H1 (cell line): ENCODE data around the gene KCNMA1. TPM values are rescaled to one million over a fixed set of nuclear protein-coding genes. Genes with fewer than 3 reads are reported as not detected.

Source experiments
- CTCF ChIA-PET: fragments of 300-600 bp; sonication (Branson Sonifier 250); formaldehyde crosslinking; loops from one replicate; lab custom pipeline; 2021; ENCODE audit not compliant: partially characterized antibody; lab: Charles Lee
- POLR2A ChIA-PET: fragments of 300-600 bp; sonication (Branson Sonifier 250); formaldehyde crosslinking; loops from one replicate; lab custom pipeline; 2021; ENCODE audit warnings: inconsistent platforms; ENCODE audit not compliant: partially characterized antibody; lab: Charles Lee
- DNase-seq, 2 experiments: peaks; one replicate each; pipeline versions ENCODE4 v3.0.0 to v3.0.0-alpha.2; 2010 to 2022; ENCODE audit warnings: low spot score in 2 of 2, low read depth in 1 of 2, mixed read lengths in 1 of 2
- FAIRE-seq: peaks from 2 replicates; lab custom pipeline; 2011; peaks lifted over from hg19 to GRCh38; lab: Jason Lieb, UNC
- H2AFZ ChIP-seq: 2 replicates; pipeline ENCODE4 v1.8.1; 2012; ENCODE audit warnings: low read length, inconsistent platforms
- H2AK5ac ChIP-seq: 2 replicates; pipeline ENCODE4 v1.6.1; 2013; ENCODE audit warnings: low read depth, low read length
- H2BK120ac ChIP-seq: replicated peaks from 2 replicates; pipeline ENCODE3; 2013; ENCODE audit warnings: low read depth, low read length, inconsistent platforms
- H2BK12ac ChIP-seq: 2 replicates; pipeline ENCODE4 v1.6.1; 2013; ENCODE audit warnings: low read depth, low read length
- H2BK15ac ChIP-seq: 2 replicates; pipeline ENCODE4 v1.6.1; 2013; ENCODE audit warnings: low read length
- H2BK20ac ChIP-seq: 2 replicates; pipeline ENCODE4 v1.6.1; 2013; ENCODE audit warnings: low read length
- H2BK5ac ChIP-seq: 2 replicates; pipeline ENCODE4 v1.6.1; 2013; ENCODE audit warnings: low read depth, low read length
- H3K14ac ChIP-seq: 2 replicates; pipeline ENCODE4 v1.6.1; 2013; ENCODE audit warnings: inconsistent platforms; ENCODE audit not compliant: insufficient read length
- H3K18ac ChIP-seq: 2 replicates; pipeline ENCODE4 v1.6.1; 2013; ENCODE audit warnings: low read length; ENCODE audit errors: extremely low read depth
- H3K23ac ChIP-seq: 2 replicates; pipeline ENCODE4 v1.6.1; 2013; ENCODE audit warnings: inconsistent platforms; ENCODE audit not compliant: insufficient read length
- H3K23me2 ChIP-seq: 2 replicates; pipeline ENCODE4 v1.6.1; 2013; ENCODE audit warnings: low read depth, low read length
- H3K27ac ChIP-seq: 2 replicates; pipeline ENCODE4 v1.6.1; 2011; ENCODE audit warnings: low read depth, low read length, inconsistent platforms
- H3K27me3 ChIP-seq, 4 experiments: replicated peaks in 1 of 4; 1 replicate in 1 of 4; 2 replicates in 3 of 4; pipeline versions ENCODE4 v1.6.1 to v1.8.1; 2011 to 2013; ENCODE audit warnings: low read length in 3 of 4, mild to moderate bottlenecking in 3 of 4, inconsistent platforms in 2 of 4, mixed read lengths in 2 of 4, moderate library complexity in 1 of 4; ENCODE audit not compliant: control insufficient read depth in 3 of 4, insufficient read depth in 3 of 4; ENCODE audit errors: extremely low read depth in 1 of 4
- H3K36me3 ChIP-seq, 4 experiments: 2 replicates each; pipeline versions ENCODE4 v1.6.1 to v1.8.1; 2011 to 2013; ENCODE audit warnings: mild to moderate bottlenecking in 4 of 4, low read length in 3 of 4, moderate library complexity in 2 of 4, control low read depth in 1 of 4, inconsistent platforms in 1 of 4; ENCODE audit not compliant: insufficient read depth in 4 of 4, control insufficient read depth in 2 of 4
- H3K4ac ChIP-seq: replicated peaks from 2 replicates; pipeline ENCODE3; 2013; ENCODE audit warnings: low read length, low read depth, mixed read lengths, inconsistent platforms; ENCODE audit not compliant: insufficient read length
- H3K4me1 ChIP-seq, 4 experiments: replicated peaks in 1 of 4; 1 replicate in 1 of 4; 2 replicates in 3 of 4; pipeline versions ENCODE4 v1.6.1 to v1.8.1; 2011 to 2013; ENCODE audit warnings: low read length in 3 of 4, inconsistent platforms in 2 of 4, mixed read lengths in 1 of 4; ENCODE audit not compliant: insufficient read depth in 4 of 4, control insufficient read depth in 3 of 4
- H3K4me2 ChIP-seq, 2 experiments: 2 replicates each; pipeline versions ENCODE4 v1.6.1 to v1.8.1; 2011 to 2013; ENCODE audit warnings: low read depth in 2 of 2, low read length in 2 of 2, control low read depth in 1 of 2, inconsistent platforms in 1 of 2, mild to moderate bottlenecking in 1 of 2; ENCODE audit not compliant: insufficient read depth in 1 of 2
- H3K4me3 ChIP-seq, 4 experiments: fragments of 200-600, 300-600 bp in 1 of 4; sonication (generic), shearing (Covaris generic), sonication (Bioruptor Twin) in 1 of 4; 2 replicates each; pipeline versions ENCODE4 v1.5.1 to v1.8.1; 2011 to 2016; ENCODE audit warnings: low read length in 4 of 4, low read depth in 3 of 4, control low read depth in 2 of 4, inconsistent platforms in 2 of 4, mild to moderate bottlenecking in 2 of 4, mixed read lengths in 1 of 4, moderate library complexity in 1 of 4; ENCODE audit not compliant: insufficient read depth in 2 of 4; ENCODE audit errors: extremely low read depth in 1 of 4
- H3K56ac ChIP-seq: replicated peaks from 2 replicates; pipeline ENCODE3; 2013; ENCODE audit warnings: low read depth, mild to moderate bottlenecking, mixed read lengths, low read length, inconsistent platforms; ENCODE audit not compliant: insufficient read length
- H3K79me1 ChIP-seq: 2 replicates; pipeline ENCODE4 v1.6.1; 2013; ENCODE audit warnings: low read depth, low read length, control low read depth
- H3K79me2 ChIP-seq, 2 experiments: 2 replicates each; pipeline versions ENCODE4 v1.6.1 to v1.8.1; 2012 to 2013; ENCODE audit warnings: low read length in 2 of 2, mild to moderate bottlenecking in 2 of 2, inconsistent platforms in 1 of 2; ENCODE audit not compliant: insufficient read depth in 2 of 2, control insufficient read depth in 1 of 2
- H3K9ac ChIP-seq, 4 experiments: replicated peaks in 1 of 4; 1 replicate in 1 of 4; 2 replicates in 3 of 4; pipeline versions ENCODE4 v1.6.1 to v1.8.1; 2011 to 2013; ENCODE audit warnings: low read depth in 3 of 4, low read length in 3 of 4, control low read depth in 2 of 4, mild to moderate bottlenecking in 2 of 4, moderate library complexity in 2 of 4, inconsistent platforms in 1 of 4; ENCODE audit errors: extremely low read depth in 1 of 4
- H3K9me3 ChIP-seq, 2 experiments: 2 replicates each; pipeline versions ENCODE4 v1.6.1 to v1.8.1; 2012 to 2013; ENCODE audit warnings: mild to moderate bottlenecking in 2 of 2, moderate library complexity in 2 of 2, control low read depth in 1 of 2, inconsistent platforms in 1 of 2, low read depth in 1 of 2, low read length in 1 of 2, mixed read lengths in 1 of 2; ENCODE audit not compliant: insufficient read depth in 2 of 2
- H4K20me1 ChIP-seq, 2 experiments: replicated peaks in 1 of 2; 2 replicates each; pipeline versions ENCODE3 to v1.8.1; 2011 to 2013; ENCODE audit warnings: inconsistent platforms in 2 of 2, low read length in 2 of 2, mild to moderate bottlenecking in 1 of 2; ENCODE audit not compliant: insufficient read depth in 2 of 2, control insufficient read depth in 1 of 2
- H4K5ac ChIP-seq: 2 replicates; pipeline ENCODE4 v1.6.1; 2013; ENCODE audit warnings: low read length, low read depth, mixed read lengths, inconsistent platforms; ENCODE audit not compliant: insufficient read length
- H4K8ac ChIP-seq: 2 replicates; pipeline ENCODE4 v1.8.0; 2013; ENCODE audit warnings: mild to moderate bottlenecking, moderate library complexity, low read length, inconsistent platforms; ENCODE audit not compliant: insufficient read depth; ENCODE audit errors: extremely low read depth
- H4K91ac ChIP-seq: replicated peaks from 2 replicates; pipeline ENCODE3; 2013; ENCODE audit warnings: low read length, mixed read lengths, inconsistent platforms; ENCODE audit not compliant: insufficient read length
- RAD21 ChIP-seq, 2 experiments: IDR thresholded peaks in 1 of 2; conservative IDR thresholded peaks in 1 of 2; 2 replicates each; pipeline ENCODE4 v1.6.1; 2011; ENCODE audit warnings: low read depth in 2 of 2, low read length in 2 of 2, improper control_type of control experiment in 1 of 2, inconsistent platforms in 1 of 2, mild to moderate bottlenecking in 1 of 2, moderate library complexity in 1 of 2
- SRF ChIP-seq: IDR thresholded peaks from 2 replicates; pipeline ENCODE4 v1.6.1; 2011; ENCODE audit warnings: mild to moderate bottlenecking, low read depth, low read length, moderate library complexity
- TAF7 ChIP-seq: optimal IDR thresholded peaks from 2 replicates; pipeline ENCODE3; 2011; ENCODE audit warnings: low read depth, mild to moderate bottlenecking, inconsistent platforms, low read length, moderate library complexity, borderline replicate concordance
- WGBS, 2 experiments: shearing (Covaris generic) in 1 of 2; methylation state at CpG; one replicate each; pipeline versions ENCODE4 v1.1.6 to v1.1.7; 2013 to 2015; ENCODE audit warnings: low lambda C conversion rate in 2 of 2, mixed read lengths in 2 of 2, inconsistent platforms in 1 of 2, low coverage in 1 of 2, missing lambda C conversion rate in 1 of 2; ENCODE audit not compliant: insufficient replicate concordance in 2 of 2, insufficient coverage in 1 of 2, insufficient read length in 1 of 2; ENCODE audit errors: extremely low coverage in 1 of 2, missing lambda C conversion rate in 1 of 2; 5-methylcytosine and 5-hydroxymethylcytosine counted together
- polyA plus RNA-seq, 7 experiments: library from polyadenylated mRNA; depleted of rRNA in 3 of 7; stranded (reverse) in 5 of 7; unstranded in 2 of 7; fragments of >200 nt in 5 of 7; fragments of 200-250 nt in 2 of 7; gene quantifications; 1 replicate in 5 of 7; 2 replicates in 1 of 7; 4 replicates in 1 of 7; pipeline versions ENCODE4 v1.2.1 to v1.2.3, GENCODE V29; 2011 to 2013; ENCODE audit warnings: missing spikeins in 2 of 7, mixed read lengths in 2 of 7
- total RNA-seq: library from RNA; stranded (reverse); fragmentation: NEBNext Ultra II Directional; extraction: Animal tissue kit (Norgen Biotek cat#: 25700); gene quantifications from 2 replicates; pipeline ENCODE4 v1.2.1, GENCODE V29; 2021
- TF ChIP-seq, protein P1 (sequence below), 3 experiments: IDR thresholded peaks; 1 replicate in 2 of 3; 2 replicates in 1 of 3; pipeline versions ENCODE4 v1.5.1 to v1.6.1; 2011; ENCODE audit warnings: low read length in 3 of 3, mild to moderate bottlenecking in 3 of 3, inconsistent platforms in 2 of 3, low read depth in 1 of 3, moderate library complexity in 1 of 3; ENCODE audit not compliant: insufficient read depth in 1 of 3; ENCODE audit errors: control extremely low read depth in 1 of 3

Gene KCNMA1
- total and polyA plus RNA-seq, 2 of the 8 experiments (the other 6 are each of a cell fraction or from before 2014, with no cell fraction given): 10.2 to 11.1 TPM

DNA sequence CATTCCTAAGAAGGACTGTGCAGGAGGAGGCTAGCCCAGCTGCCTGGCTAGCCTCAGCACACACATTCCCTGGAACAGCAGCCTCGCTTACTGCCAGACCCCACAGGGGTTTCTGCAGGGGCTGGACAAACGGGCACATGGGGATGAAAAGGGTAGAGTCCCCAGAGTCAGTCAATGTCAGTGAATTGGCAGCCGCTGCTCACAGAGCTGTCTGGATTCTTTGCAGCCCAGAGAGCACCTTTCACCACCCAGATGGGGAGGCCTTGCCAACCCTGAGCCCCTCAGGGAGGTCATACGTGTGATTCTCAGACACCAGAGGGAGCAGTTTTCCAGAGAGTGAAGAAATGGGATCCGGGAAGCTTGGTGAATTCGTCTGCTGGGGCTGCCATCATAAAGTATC, 143.3 kb downstream of the KCNMA1 start:
- Histone ChIP-seq H2AK5ac (no peak overlapping the region; the same call in 1 of the 2 replicates), H3K4me2 (no peak overlapping the region), H2BK15ac (0 out of 2 replicates have a peak overlapping the region, but pooled peaks have one; percentile 9), H2BK12ac (no peak overlapping the region), H2BK5ac (no peak overlapping the region), H4K8ac (no peak overlapping the region), H4K20me1 (peaks cover 0 to 2% of the 10 kb centered on the region in 2 experiments), H4K91ac (no peak overlapping the region), H2BK120ac (no peak overlapping the region), H4K5ac (no peak overlapping the region), H3K79me1 (0 out of 2 replicates have a peak, but pooled peaks cover 2% of the 10 kb centered on the region), H3K23me2 (no peaks in the 10 kb centered on the region), H3K4me3 (no peak overlapping the region), H3K9me3 (no peaks in the 10 kb centered on the region), H3K56ac (no peak overlapping the region), H2BK20ac (no peak overlapping the region), H3K27ac (no peak overlapping the region), H3K36me3 (no peaks in the 10 kb centered on the region), H3K9ac (no peak overlapping the region), H3K14ac (no peak overlapping the region), H3K18ac (no peak overlapping the region), H3K27me3 (no peaks in the 10 kb centered on the region), H2AFZ (no peak overlapping the region), H3K79me2 (no peaks in the 10 kb centered on the region), H3K23ac (no peak overlapping the region), H3K4me1 (peaks cover 2 to 4% (median 3%) of the 10 kb centered on the region in 4 experiments; a peak in 3 of 7 replicates), H3K4ac (no peak overlapping the region)
- ChIA-PET POLR2A (no interaction called here), CTCF (interaction anchor here (0.7 to 6.4 kb wide), 26 partner anchors 8 to 321 kb away, joined by 3 to 55 read pairs (median 4); no protein-coding TSS in a partner anchor)
- FAIRE-seq: no peak
- no peak for DNase-seq
- TF ChIP-seq SRF: no peak
- TF ChIP-seq RAD21 (IDR thresholded peaks at IDR 0.05 in 1 of 2, conservative IDR thresholded peaks at IDR 0.05 in 1 of 2; ENCODE audit: low read depth in 2 of 2, low read length in 2 of 2): peak; percentile 76 to 79
- TF ChIP-seq, protein P1, sequence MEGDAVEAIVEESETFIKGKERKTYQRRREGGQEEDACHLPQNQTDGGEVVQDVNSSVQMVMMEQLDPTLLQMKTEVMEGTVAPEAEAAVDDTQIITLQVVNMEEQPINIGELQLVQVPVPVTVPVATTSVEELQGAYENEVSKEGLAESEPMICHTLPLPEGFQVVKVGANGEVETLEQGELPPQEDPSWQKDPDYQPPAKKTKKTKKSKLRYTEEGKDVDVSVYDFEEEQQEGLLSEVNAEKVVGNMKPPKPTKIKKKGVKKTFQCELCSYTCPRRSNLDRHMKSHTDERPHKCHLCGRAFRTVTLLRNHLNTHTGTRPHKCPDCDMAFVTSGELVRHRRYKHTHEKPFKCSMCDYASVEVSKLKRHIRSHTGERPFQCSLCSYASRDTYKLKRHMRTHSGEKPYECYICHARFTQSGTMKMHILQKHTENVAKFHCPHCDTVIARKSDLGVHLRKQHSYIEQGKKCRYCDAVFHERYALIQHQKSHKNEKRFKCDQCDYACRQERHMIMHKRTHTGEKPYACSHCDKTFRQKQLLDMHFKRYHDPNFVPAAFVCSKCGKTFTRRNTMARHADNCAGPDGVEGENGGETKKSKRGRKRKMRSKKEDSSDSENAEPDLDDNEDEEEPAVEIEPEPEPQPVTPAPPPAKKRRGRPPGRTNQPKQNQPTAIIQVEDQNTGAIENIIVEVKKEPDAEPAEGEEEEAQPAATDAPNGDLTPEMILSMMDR (IDR thresholded peaks at IDR 0.05; ENCODE audit: control extremely low read depth in 1 of 3, insufficient read depth in 1 of 3, low read depth in 1 of 3, low read length in 3 of 3): peak; percentile 53 to 67 (median 66)
- TF ChIP-seq TAF7: no peak
- 70% methylated on average over 6 of the region's 6 CpGs; no CpG with 5 or more reads in 1 of the 2 experiments for whole genome bisulfite sequencing, 2 experiments
